ENCODE measurements around the gene TXNDC15. TPM values are rescaled to one million over a fixed set of nuclear protein-coding genes. Genes with fewer than 3 reads are reported as not detected.
"Not testable (repeated sequence)": the region's sequence is repeated elsewhere in the genome, so short reads cannot be mapped to it uniquely, and the experiment has no call there.

The TXNDC15 gene
- total RNA-seq, 1 experiment from 2014 or later, result 19.5 TPM

GRCh38 chr5:134851307-134851923 is 22.8 kb upstream of the TXNDC15 start:
- CTCF ChIA-PET, result interaction anchor here (0.7 to 1.1 kb wide), 2 partner anchors 54 to 572 kb away, joined by 3 to 7 read pairs; partner anchors contain the start of gene PCBD2

GRCh38 chr5:134856465-134856864 is 17.7 kb upstream of the TXNDC15 start:
- intact Hi-C loops (cut with micrococcal nuclease; ENCODE audit: unreplicated experiment), result loop anchor here (10.0 kb wide), 1 partner anchor 348 kb away; no protein-coding TSS in a partner anchor
- H3K9me2 ChIP-seq (ENCODE audit: insufficient read depth); H3K27me3 ChIP-seq (ENCODE audit: insufficient read depth, low read depth); H3K9me3 ChIP-seq (ENCODE audit: insufficient read depth, low read depth); H3K4me2 ChIP-seq; DNase-seq; H4K20me1 ChIP-seq (ENCODE audit: insufficient read depth); H3K27ac ChIP-seq; H3F3A ChIP-seq (ENCODE audit: insufficient read depth, low read depth); H2AFZ ChIP-seq; H3K4me3 ChIP-seq; POLR2A ChIA-PET (ENCODE audit: unreplicated experiment); CTCF ChIA-PET; BruUV-seq (replicated peaks); H3K4me1 ChIP-seq (replicated peaks; ENCODE audit: insufficient read depth): not testable (repeated sequence)
- peaks cover 19% of the 10 kb centered on the region for H3K79me2 ChIP-seq (ENCODE audit: low read depth)
- H3K36me3 ChIP-seq (ENCODE audit: low read depth), result peaks cover 45% of the 10 kb centered on the region

More at GRCh38 chr5:134851307-134851923, 22.8 kb upstream of the TXNDC15 start:
- intact Hi-C loops (cut with micrococcal nuclease; ENCODE audit: unreplicated experiment), result loop anchor here (10.0 kb wide), 1 partner anchor 353 kb away; no protein-coding TSS in a partner anchor
- TF ChIP-seq CTCF (conservative IDR thresholded peaks at IDR 0.05) (peak; percentile 70), EZH2 (IDR thresholded peaks at IDR 0.05; ENCODE audit: low read depth) (no peak)
- H3K27me3 ChIP-seq (ENCODE audit: insufficient read depth, low read depth), result no peaks in the 10 kb centered on the region
- H3K79me2 ChIP-seq (ENCODE audit: low read depth), result peaks cover 47% of the 10 kb centered on the region
- DNase-seq, result peak in 1 of 2 experiments; percentile 42
- no peaks in the 10 kb centered on the region for H3K9me2 ChIP-seq (ENCODE audit: insufficient read depth)
- peaks cover 6% of the 10 kb centered on the region; the same call in 1 of the 2 replicates for H4K20me1 ChIP-seq (ENCODE audit: insufficient read depth)
- POLR2A ChIA-PET (ENCODE audit: unreplicated experiment), result no interaction called here
- no peak overlapping the region for H2AFZ ChIP-seq
- 0 out of 2 replicates have a peak overlapping the region, but pooled peaks have one; percentile 23 for H3K27ac ChIP-seq
- no peaks in the 10 kb centered on the region for H3K9me3 ChIP-seq (ENCODE audit: insufficient read depth, low read depth)
- H3F3A ChIP-seq (ENCODE audit: insufficient read depth, low read depth), result peaks cover 28% of the 10 kb centered on the region
- no TSS peak for BruUV-seq (replicated peaks)
- H3K4me3 ChIP-seq, result no peak overlapping the region
- H3K4me2 ChIP-seq, result 0 out of 2 replicates have a peak overlapping the region, but pooled peaks have one; percentile 2
- peaks cover 29% of the 10 kb centered on the region for H3K36me3 ChIP-seq (ENCODE audit: low read depth)
- H3K4me1 ChIP-seq (replicated peaks; ENCODE audit: insufficient read depth), result peaks cover 16% of the 10 kb centered on the region

DNA sequence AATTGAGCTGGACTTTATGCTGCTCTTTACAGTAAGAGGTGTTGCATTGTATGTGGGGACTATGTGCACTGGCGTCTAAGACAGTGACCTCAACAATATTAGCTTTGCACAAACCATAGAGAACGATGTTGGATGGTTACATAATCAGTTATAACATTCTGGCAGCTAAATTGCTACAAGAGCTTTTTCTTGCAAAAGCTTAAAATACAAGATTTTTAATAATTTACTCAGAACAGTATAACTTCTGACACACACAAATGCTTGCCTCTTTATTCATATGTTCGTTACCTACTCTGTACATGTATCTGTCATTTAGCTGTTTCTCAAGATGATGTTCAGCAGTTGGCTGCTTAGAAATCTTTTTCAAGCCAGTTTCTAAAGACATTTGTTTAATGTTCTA is 16.8 kb upstream of the TXNDC15 start:
- no peaks in the 10 kb centered on the region for H3K9me2 ChIP-seq (ENCODE audit: insufficient read depth)
- H3K9me3 ChIP-seq (ENCODE audit: insufficient read depth, low read depth), result no peaks in the 10 kb centered on the region
- CTCF ChIA-PET, result no interaction called here
- H3K4me1 ChIP-seq (replicated peaks; ENCODE audit: insufficient read depth), result no peaks in the 10 kb centered on the region
- intact Hi-C loops (cut with micrococcal nuclease; ENCODE audit: unreplicated experiment), result loop anchor here (10.0 kb wide), 1 partner anchor 347 kb away; no protein-coding TSS in a partner anchor
- no peak overlapping the region for H3K27ac ChIP-seq
- H4K20me1 ChIP-seq (ENCODE audit: insufficient read depth), result no peaks in the 10 kb centered on the region; the same call in 1 of the 2 replicates
- TF ChIP-seq EZH2 (IDR thresholded peaks at IDR 0.05; ENCODE audit: low read depth) (no peak), CTCF (conservative IDR thresholded peaks at IDR 0.05) (no peak)
- no peak overlapping the region for H2AFZ ChIP-seq
- no TSS peak for BruUV-seq (replicated peaks)
- no peak overlapping the region for H3K4me2 ChIP-seq
- no peak overlapping the region for H3K4me3 ChIP-seq
- H3K36me3 ChIP-seq (ENCODE audit: low read depth), result peaks cover 40% of the 10 kb centered on the region
- POLR2A ChIA-PET (ENCODE audit: unreplicated experiment), result interaction anchor here (0.7 kb wide), 1 partner anchor 12 kb away, joined by 3 read pairs; no protein-coding TSS in a partner anchor
- no peaks in the 10 kb centered on the region for H3K27me3 ChIP-seq (ENCODE audit: insufficient read depth, low read depth)
- peaks cover 10% of the 10 kb centered on the region for H3K79me2 ChIP-seq (ENCODE audit: low read depth)
- H3F3A ChIP-seq (ENCODE audit: insufficient read depth, low read depth), result peaks cover 15% of the 10 kb centered on the region
- no peak for DNase-seq

All from PC-9 (cell line).